GM18867 (cell line): ENCODE measurements around the gene ARFGEF2.
"Not testable (repeated sequence)": the region's sequence is repeated elsewhere in the genome, so short reads cannot be mapped to it uniquely, and the experiment has no call there.

Source experiments
- ATAC-seq: cut with Tn5 transposase; IDR thresholded peaks from one replicate; pipeline ENCODE4 v1.9.1; 2021; ENCODE audit warnings: mild to moderate bottlenecking, moderate library complexity; ENCODE audit not compliant: unreplicated experiment

The ARFGEF2 gene

DNA sequence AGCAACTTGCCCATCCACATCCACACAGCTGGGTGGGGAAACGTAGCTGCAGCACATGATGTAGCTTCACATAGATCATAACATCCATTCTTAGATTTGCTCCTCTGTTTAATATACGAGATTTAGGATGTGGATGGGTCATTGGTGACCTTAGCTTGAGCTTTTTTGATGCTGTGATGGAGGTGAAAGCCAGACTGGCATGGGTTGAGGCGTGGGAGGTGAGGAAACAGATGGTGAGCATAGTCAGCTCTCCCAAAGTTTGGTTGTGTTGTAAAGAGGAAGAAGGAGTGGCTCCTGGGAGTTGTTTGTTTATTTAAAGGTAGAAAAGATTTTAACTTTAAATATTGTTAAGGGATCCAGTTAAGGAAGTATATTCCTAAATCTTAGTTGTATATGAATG, 5.3 kb downstream of the ARFGEF2 start:
- no peak for ATAC-seq

GRCh38 chr20:48928832-48929725, 7.6 kb downstream of the ARFGEF2 start:
- ATAC-seq: no peak

DNA sequence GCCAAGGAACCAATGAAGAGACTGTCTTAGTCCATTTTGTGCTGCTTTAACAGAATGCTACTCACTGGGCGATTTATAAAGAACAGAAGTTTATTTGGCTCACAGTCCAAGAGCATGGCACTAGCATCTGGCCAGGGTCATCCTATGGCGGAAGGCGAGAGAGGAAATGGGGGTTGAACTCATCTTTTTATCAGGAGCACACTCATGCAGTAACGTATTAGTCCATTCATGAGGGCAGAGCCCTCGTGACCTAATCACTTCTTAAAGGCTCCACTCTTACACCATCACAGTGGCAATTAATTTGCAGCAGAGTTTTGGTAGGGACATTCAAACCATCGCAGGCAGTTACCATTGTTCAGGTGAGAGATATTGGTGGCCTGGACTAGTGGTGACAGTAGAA, 8.5 kb downstream of the ARFGEF2 start:
- no peak for ATAC-seq

- no peak for ATAC-seq
These were observed 9.4 kb downstream of the ARFGEF2 start for GRCh38 chr20:48930878-48931277.

DNA sequence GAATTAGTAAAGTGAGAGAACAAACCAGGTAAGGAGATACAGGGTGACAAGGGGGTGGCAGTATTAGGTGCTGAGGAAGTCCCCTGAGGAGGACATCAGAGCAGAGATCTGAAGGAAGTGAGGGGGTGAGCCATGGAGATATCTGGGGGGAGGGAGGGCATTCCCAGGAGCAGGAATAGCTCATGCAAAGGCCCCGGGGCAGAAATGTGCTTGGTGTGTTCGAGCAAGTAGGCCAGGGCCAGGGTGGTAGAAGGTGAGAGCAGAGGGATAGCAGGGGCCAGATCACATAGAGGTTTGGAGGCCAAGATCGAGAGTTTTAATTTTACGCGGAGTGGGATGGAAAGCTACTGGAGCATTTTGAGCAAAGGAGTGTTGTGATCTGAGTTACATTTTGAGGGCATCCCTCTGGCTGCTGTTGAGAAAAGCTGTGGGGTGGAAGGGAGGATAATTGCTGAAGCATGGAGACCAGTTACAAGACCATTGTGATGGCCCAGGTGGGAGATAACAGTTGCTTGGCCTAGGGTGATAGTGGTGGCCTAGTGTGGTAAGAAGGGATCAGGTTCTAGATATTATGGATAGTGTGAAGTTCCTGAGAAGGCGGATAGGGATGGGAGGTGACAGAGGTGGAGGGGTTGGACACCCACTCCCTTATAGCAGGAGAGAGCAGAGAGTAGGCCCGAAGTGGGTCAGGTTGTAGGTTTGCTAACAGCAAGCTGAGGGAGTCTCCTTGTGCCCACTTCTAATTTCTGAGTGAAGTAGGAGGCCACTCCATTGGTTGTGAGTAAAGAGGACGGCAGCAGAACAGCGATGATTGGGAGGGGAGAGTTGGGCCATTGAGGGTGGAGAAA, 10.2 kb downstream of the ARFGEF2 start:
- ATAC-seq: no peak

- ATAC-seq: no peak
These were observed 10.9 kb downstream of the ARFGEF2 start for GRCh38 chr20:48932375-48932941.

- no peak for ATAC-seq
These were observed 11.7 kb downstream of the ARFGEF2 start for GRCh38 chr20:48933017-48933766.

GRCh38 chr20:48934273-48934877, 12.9 kb downstream of the ARFGEF2 start:
- not testable (repeated sequence) for ATAC-seq

DNA sequence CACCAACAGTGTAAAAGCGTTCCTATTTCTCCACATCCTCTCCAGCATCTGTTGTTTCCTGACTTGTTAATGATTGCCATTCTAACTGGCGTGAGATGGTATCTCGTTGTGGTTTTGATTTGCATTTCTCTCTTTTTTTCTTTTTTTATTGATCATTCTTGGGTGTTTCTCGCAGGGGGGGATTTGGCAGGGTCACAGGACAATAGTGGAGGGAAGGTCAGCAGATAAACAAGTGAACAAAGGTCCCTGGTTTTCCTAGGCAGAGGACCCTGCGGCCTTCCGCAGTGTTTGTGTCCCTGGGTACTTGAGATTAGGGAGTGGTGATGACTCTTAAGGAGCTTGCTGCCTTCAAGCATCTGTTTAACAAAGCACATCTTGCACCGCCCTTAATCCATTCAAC, 13.5 kb downstream of the ARFGEF2 start:
- ATAC-seq: not testable (repeated sequence)

GRCh38 chr20:48936178-48936577, 14.7 kb downstream of the ARFGEF2 start:
- ATAC-seq: not testable (repeated sequence)

DNA sequence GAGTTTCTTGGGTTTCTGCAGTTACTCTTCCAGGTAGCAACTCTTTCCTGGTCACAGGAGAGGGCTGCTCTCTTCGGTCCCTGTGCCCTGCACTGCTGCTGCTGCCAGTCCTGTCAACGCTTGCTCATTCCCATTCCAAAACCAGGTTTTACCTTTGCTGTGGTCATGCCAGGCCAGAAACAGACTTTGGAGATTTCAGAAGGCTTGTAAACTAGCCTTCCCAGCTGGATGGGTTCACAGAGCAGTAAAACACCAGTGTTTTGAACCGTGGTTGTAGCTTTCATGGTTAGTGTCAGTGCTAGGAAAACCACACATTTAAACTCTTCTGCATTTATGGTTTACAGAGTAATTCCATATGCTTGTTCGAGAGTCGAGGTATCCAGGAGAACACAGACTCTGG, 16.2 kb downstream of the ARFGEF2 start:
- ATAC-seq: no peak

DNA sequence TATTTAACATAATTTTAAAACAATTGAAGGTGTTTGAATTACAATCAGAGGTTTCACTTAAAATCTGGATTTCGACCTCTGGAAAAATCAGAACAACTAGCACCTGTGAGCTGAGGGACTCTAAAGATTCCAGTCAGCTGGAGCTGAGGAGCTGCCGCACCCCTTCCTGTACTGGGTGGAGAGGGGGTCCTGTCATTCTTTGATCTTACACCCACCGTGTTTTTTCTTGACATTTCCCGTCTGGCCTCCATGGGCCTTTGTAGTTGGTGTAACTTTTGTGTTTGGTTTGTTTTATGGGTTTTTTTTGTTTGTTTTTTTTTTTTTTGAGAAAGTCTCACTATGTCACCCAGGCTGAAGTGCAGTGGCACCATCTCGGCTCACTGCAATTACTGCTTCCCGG, 17.2 kb downstream of the ARFGEF2 start:
- no peak for ATAC-seq

DNA sequence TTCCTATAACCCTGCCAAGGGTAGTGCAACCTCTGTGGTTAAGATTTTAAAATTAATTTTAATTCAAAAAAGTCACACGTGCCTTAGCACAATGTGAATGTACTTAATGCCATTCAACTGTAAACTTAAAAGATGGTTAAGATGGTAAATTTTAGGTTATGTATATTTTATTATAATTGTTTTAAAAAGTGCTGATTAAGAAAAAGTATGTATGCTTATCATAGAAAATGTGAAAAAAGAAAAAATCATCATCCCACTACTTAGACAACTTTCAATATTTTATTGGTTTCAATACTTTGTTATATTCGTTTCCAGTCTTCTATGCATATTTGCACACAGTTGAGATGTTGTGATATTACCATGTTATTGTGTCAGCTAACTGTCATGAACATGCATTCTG, 18.7 kb downstream of the ARFGEF2 start:
- ATAC-seq: no peak

GRCh38 chr20:48941467-48941866, 20.0 kb downstream of the ARFGEF2 start:
- no peak for ATAC-seq

DNA sequence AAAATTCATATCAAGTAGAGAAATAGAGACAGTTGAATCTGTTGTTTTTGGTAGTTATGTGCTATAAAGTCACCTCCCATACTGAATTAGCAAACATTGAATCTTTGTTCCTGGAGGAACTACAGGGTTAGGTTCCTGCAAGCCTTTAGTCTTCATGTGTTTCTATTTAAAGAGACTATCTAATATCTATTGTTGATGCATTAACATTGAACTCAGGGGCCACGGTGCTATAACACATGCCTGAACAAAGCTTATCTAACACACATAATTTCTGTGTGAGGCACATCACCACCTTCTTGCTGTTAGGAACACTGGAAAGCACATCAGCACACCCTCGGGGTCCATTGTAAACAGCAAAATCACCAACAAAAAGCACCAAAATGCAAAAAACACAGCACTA, 21.2 kb downstream of the ARFGEF2 start:
- no peak for ATAC-seq

GRCh38 chr20:48944663-48945297, 23.3 kb downstream of the ARFGEF2 start:
- ATAC-seq: no peak

GRCh38 chr20:48945840-48946514, 24.5 kb downstream of the ARFGEF2 start:
- ATAC-seq: no peak

- no peak for ATAC-seq
These were observed 27.1 kb downstream of the ARFGEF2 start for GRCh38 chr20:48948612-48949011.
